ENCODE results near the gene BCAR1.
"Not testable (repeated sequence)": the region's sequence is repeated elsewhere in the genome, so short reads cannot be mapped to it uniquely, and the experiment has no call there.

Gene BCAR1

GRCh38 chr16:75225678-75226515 lies 25.5 kb downstream of the BCAR1 start:
- no peak for DNase-seq

- DNase-seq = no peak
Measured at GRCh38 chr16:75225092-75225491, 26.3 kb downstream of the BCAR1 start.

GRCh38 chr16:75224306-75225082 lies 26.9 kb downstream of the BCAR1 start:
- DNase-seq = no peak

- DNase-seq = not testable (repeated sequence)
Measured at GRCh38 chr16:75223129-75223528, 28.3 kb downstream of the BCAR1 start.

GRCh38 chr16:75222271-75222783 lies 29.1 kb downstream of the BCAR1 start:
- peak in 2 of 58 donors; percentile 8 to 12 for DNase-seq

- no peak for DNase-seq
Measured at GRCh38 chr16:75219838-75220237, 31.6 kb downstream of the BCAR1 start.

GRCh38 chr16:75219088-75219487 lies 32.3 kb downstream of the BCAR1 start:
- no peak for DNase-seq

GRCh38 chr16:75218256-75219076 lies 33.0 kb downstream of the BCAR1 start, which contains the start of gene CTRB1:
Gene CTRB1 (plus strand): TSS chr16:75218988. CDS start chr16:75219008, 20 bp downstream.
- DNase-seq = peak in 33 of 58 donors; percentile 6 to 79 (median 40)

GRCh38 chr16:75217389-75217851 lies 34.0 kb downstream of the BCAR1 start:
- DNase-seq = no peak

GRCh38 chr16:75216576-75216975 lies 34.8 kb downstream of the BCAR1 start:
- no peak for DNase-seq

- no peak for DNase-seq
Measured at GRCh38 chr16:75216127-75216526, 35.3 kb downstream of the BCAR1 start.

- not testable (repeated sequence) for DNase-seq
Measured at GRCh38 chr16:75211286-75211685, 40.1 kb downstream of the BCAR1 start.

- no peak for DNase-seq
Measured at GRCh38 chr16:75209944-75210343, 41.5 kb downstream of the BCAR1 start.

- DNase-seq = not testable (repeated sequence)
Measured at GRCh38 chr16:75209514-75209913, 41.9 kb downstream of the BCAR1 start.

GRCh38 chr16:75208861-75209505 lies 42.4 kb downstream of the BCAR1 start:
- no peak for DNase-seq

- DNase-seq = no peak
Measured at GRCh38 chr16:75208242-75208825, 43.1 kb downstream of the BCAR1 start.

GRCh38 chr16:75207831-75208230 lies 43.6 kb downstream of the BCAR1 start:
- DNase-seq = no peak

GRCh38 chr16:75206749-75207451 lies 44.5 kb downstream of the BCAR1 start, which contains the start of gene CTRB2:
Gene CTRB2 (minus strand): TSS chr16:75207161. CDS start chr16:75207141, 20 bp downstream.
- DNase-seq = no peak

Data from anterior cingulate cortex (tissue), 58 donors.